ENCODE results near the gene TNIK. TPM values are rescaled to one million over a fixed set of nuclear protein-coding genes. Genes with fewer than 3 reads are reported as not detected.

Gene TNIK
- total RNA-seq, 1 donor from 2014 or later = 38.1 TPM

GRCh38 chr3:171195686-171196085 lies 264.5 kb downstream of the TNIK start:
- Mint-ChIP-seq H3K9me3 (no peaks in the 10 kb centered on the region), H3K27ac (no peak overlapping the region), H3K36me3 (no peaks in the 10 kb centered on the region), H3K4me1 (ENCODE audit: unreplicated experiment) (peaks cover 13% of the 10 kb centered on the region), H3K4me3 (no peak overlapping the region), H3K27me3 (no peaks in the 10 kb centered on the region)
- peak; percentile 62 for TF ChIP-seq CTCF (conservative IDR thresholded peaks at IDR 0.05)
- DNase-seq (ENCODE audit: extremely low spot score, unreplicated experiment) = no peak

GRCh38 chr3:171194965-171195364 lies 265.2 kb downstream of the TNIK start:
- Mint-ChIP-seq H3K27me3 (no peaks in the 10 kb centered on the region), H3K4me1 (ENCODE audit: unreplicated experiment) (peaks cover 11% of the 10 kb centered on the region), H3K27ac (no peak overlapping the region), H3K9me3 (no peaks in the 10 kb centered on the region), H3K36me3 (no peaks in the 10 kb centered on the region), H3K4me3 (no peak overlapping the region)
- TF ChIP-seq CTCF (conservative IDR thresholded peaks at IDR 0.05) = no peak
- DNase-seq (ENCODE audit: extremely low spot score, unreplicated experiment) = no peak

GRCh38 chr3:171193693-171194092 lies 266.5 kb downstream of the TNIK start:
- Mint-ChIP-seq H3K4me3 (no peak overlapping the region), H3K27ac (no peak overlapping the region), H3K36me3 (no peaks in the 10 kb centered on the region), H3K9me3 (no peaks in the 10 kb centered on the region), H3K27me3 (no peaks in the 10 kb centered on the region), H3K4me1 (ENCODE audit: unreplicated experiment) (peaks cover under 1% of the 10 kb centered on the region)
- no peak for TF ChIP-seq CTCF (conservative IDR thresholded peaks at IDR 0.05)
- DNase-seq (ENCODE audit: extremely low spot score, unreplicated experiment) = no peak

- DNase-seq (ENCODE audit: extremely low spot score, unreplicated experiment) = no peak
- no peak overlapping the region for H3K4me3 Mint-ChIP-seq
- no peaks in the 10 kb centered on the region for H3K27me3 Mint-ChIP-seq
- TF ChIP-seq CTCF (conservative IDR thresholded peaks at IDR 0.05) = no peak
- H3K4me1 Mint-ChIP-seq (ENCODE audit: unreplicated experiment) = no peaks in the 10 kb centered on the region
- H3K27ac Mint-ChIP-seq = no peak overlapping the region
- H3K9me3 Mint-ChIP-seq = no peaks in the 10 kb centered on the region
- H3K36me3 Mint-ChIP-seq = no peaks in the 10 kb centered on the region
Observed at GRCh38 chr3:171192176-171192854, 267.9 kb downstream of the TNIK start.

- no peak for TF ChIP-seq CTCF (conservative IDR thresholded peaks at IDR 0.05)
- H3K4me3 Mint-ChIP-seq = no peak overlapping the region
- no peaks in the 10 kb centered on the region for H3K9me3 Mint-ChIP-seq
- H3K27me3 Mint-ChIP-seq = no peaks in the 10 kb centered on the region
- no peak overlapping the region for H3K27ac Mint-ChIP-seq
- no peak for DNase-seq (ENCODE audit: extremely low spot score, unreplicated experiment)
- no peaks in the 10 kb centered on the region for H3K4me1 Mint-ChIP-seq (ENCODE audit: unreplicated experiment)
- no peaks in the 10 kb centered on the region for H3K36me3 Mint-ChIP-seq
Observed at GRCh38 chr3:171190668-171191067, 269.5 kb downstream of the TNIK start.
